Measurements from ENCODE around the gene RBMXL3. TPM values are rescaled to one million over a fixed set of nuclear protein-coding genes. Genes with fewer than 3 reads are reported as not detected.

The RBMXL3 gene
- total RNA-seq (not detected), polyA plus RNA-seq (not detected)
- long read RNA-seq, donor 1 = 0 reads
- long read RNA-seq, donor 2 = 0 reads
- long read RNA-seq, donor 3 = 0 reads

DNA sequence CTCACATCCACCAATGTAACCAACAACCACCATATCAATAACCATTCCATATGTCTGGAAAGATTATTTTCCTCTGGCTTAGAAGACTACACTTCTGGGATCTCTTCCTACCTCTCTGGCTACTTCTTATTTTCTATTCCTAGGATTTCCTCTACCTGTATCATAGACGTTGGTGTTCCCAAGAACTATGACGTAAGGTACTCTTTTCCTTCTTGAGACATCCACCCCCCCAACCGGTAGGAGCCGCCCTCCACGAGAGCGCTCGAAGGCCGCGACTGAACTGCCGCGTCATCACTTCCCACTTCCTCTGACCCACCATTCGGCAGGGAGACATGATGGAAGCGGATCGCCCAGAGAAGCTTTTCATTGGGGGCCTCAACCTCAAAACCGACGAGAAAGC is at the start of gene RBMXL3:
Gene RBMXL3, plus strand, starts transcription at position 301 of the 400 bp plus-strand sequence. Its CDS starts 32 bp downstream, at position 333.
- no peaks in the 10 kb centered on the region for H3K36me3 ChIP-seq
- no peak within 1 kb of the TSS for H3K4me3 ChIP-seq
- peaks cover 0 to 32% (median 0%) of the 10 kb centered on the region in 11 donors for H3K9me3 ChIP-seq
- TF ChIP-seq, protein P1, sequence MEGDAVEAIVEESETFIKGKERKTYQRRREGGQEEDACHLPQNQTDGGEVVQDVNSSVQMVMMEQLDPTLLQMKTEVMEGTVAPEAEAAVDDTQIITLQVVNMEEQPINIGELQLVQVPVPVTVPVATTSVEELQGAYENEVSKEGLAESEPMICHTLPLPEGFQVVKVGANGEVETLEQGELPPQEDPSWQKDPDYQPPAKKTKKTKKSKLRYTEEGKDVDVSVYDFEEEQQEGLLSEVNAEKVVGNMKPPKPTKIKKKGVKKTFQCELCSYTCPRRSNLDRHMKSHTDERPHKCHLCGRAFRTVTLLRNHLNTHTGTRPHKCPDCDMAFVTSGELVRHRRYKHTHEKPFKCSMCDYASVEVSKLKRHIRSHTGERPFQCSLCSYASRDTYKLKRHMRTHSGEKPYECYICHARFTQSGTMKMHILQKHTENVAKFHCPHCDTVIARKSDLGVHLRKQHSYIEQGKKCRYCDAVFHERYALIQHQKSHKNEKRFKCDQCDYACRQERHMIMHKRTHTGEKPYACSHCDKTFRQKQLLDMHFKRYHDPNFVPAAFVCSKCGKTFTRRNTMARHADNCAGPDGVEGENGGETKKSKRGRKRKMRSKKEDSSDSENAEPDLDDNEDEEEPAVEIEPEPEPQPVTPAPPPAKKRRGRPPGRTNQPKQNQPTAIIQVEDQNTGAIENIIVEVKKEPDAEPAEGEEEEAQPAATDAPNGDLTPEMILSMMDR (IDR thresholded peaks at IDR 0.05) = no peak
- H3K27me3 ChIP-seq = no peaks in the 10 kb centered on the region
- DNase-seq (no peak), ATAC-seq (no peak)
- intact Hi-C loops (cut with DNase I) = no loop called here
- 98 to 99% methylated on average over 16 of the region's 16 CpGs for WGBS, 2 donors
- H3K27ac ChIP-seq = no peak within 1 kb of the TSS
- H3K4me1 ChIP-seq = no peaks in the 10 kb centered on the region

DNA sequence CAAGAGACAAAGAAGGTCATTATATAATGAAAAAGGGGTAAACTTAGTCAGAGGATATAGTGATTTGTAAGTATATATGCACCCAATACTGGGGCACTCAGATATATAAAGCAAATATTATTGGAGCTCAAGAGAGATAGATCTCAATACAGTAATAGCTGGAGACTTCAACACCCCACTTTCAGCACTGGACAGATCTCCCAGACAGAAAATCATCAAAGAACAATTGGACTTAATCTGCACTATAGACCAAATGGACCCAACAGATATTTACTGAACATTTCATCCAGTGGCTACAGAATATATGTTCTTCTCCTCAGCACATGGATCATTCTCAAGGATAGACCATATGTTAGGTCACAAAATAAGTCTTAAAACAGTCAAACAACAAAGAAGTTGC is 47.2 kb upstream of the RBMXL3 start:
- Histone ChIP-seq H3K36me3 (peaks cover 0 to 7% (median 0%) of the 10 kb centered on the region in 9 donors), H3K9me3 (peaks cover 0 to 14% (median 0%) of the 10 kb centered on the region in 11 donors), H3K4me1 (no peaks in the 10 kb centered on the region), H3K27me3 (peaks cover 0 to 11% (median 0%) of the 10 kb centered on the region in 7 donors), H3K4me3 (no peak overlapping the region), H3K27ac (no peak overlapping the region)
- intact Hi-C loops (cut with DNase I) = loop anchor here in 2 of 10 donors (10.0 kb wide), 2 partner anchors 517 to 527 kb away; no protein-coding TSS in a partner anchor
- DNase-seq = no peak
- no peak for ATAC-seq
- TF ChIP-seq, protein P1 (IDR thresholded peaks at IDR 0.05) = no peak

DNA sequence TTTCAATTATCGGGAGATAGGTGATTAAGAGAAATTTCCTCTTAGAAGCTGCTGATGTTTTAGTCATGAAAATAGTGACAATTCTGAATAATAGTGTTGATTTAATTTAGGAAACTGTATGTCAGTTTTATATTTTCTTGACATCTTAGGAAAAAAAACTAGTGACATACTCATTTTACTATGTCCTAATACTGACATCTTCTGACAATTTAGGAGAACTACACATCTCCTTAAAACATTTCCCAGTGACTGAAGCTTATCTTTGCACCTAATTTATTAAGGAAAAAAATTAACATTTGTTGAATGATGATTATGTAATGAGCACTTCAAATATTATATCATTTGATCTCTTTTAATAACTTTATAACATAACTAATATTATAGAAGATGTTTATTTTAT is 42.0 kb upstream of the RBMXL3 start:
- peaks cover 0 to 9% (median 0%) of the 10 kb centered on the region in 9 donors for H3K36me3 ChIP-seq
- peaks cover 0 to 5% (median 0%) of the 10 kb centered on the region in 11 donors for H3K9me3 ChIP-seq
- no peak for DNase-seq
- 93 to 96% methylated on average over 1 of the region's 1 CpG for WGBS, 2 donors
- TF ChIP-seq, protein P1 (IDR thresholded peaks at IDR 0.05) = peak in 8 of 9 donors; percentile 22 to 69 (median 54)
- H3K27ac ChIP-seq = no peak overlapping the region
- intact Hi-C loops (cut with DNase I) = loop anchor here in 4 of 10 donors (5.0 to 10.0 kb wide), 4 partner anchors 520 to 535 kb away; no protein-coding TSS in a partner anchor
- H3K27me3 ChIP-seq = peaks cover 0 to 23% (median 0%) of the 10 kb centered on the region in 7 donors
- no peaks in the 10 kb centered on the region for H3K4me1 ChIP-seq
- no peak for ATAC-seq
- no peak overlapping the region for H3K4me3 ChIP-seq

DNA sequence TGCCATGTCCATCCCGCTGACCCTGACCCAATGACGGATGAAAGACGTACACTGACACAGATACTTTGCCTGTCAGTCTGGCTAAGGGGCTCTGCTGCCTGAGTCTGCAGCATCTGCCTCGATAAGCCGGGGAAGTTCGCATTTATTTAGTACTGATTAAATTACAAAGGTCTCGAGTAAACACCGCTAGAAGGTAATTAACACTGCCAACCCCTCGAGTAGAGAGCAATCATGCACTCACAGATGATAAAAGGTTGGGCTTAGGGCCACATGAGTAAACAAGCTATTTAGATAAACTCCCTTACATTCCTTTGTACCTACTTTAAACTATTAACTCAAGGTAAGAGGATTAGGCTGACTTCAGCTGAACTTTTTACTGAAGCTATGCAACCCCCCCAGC is 16.0 kb upstream of the RBMXL3 start:
- H3K4me3 ChIP-seq = no peak overlapping the region
- H3K9me3 ChIP-seq = no peaks in the 10 kb centered on the region
- intact Hi-C loops (cut with DNase I) = no loop called here
- DNase-seq = no peak
- ATAC-seq = no peak
- no peaks in the 10 kb centered on the region for H3K36me3 ChIP-seq
- no peak overlapping the region for H3K27ac ChIP-seq
- no peaks in the 10 kb centered on the region for H3K4me1 ChIP-seq
- TF ChIP-seq, protein P1 (IDR thresholded peaks at IDR 0.05) = no peak
- H3K27me3 ChIP-seq = peaks cover 0 to 43% (median 0%) of the 10 kb centered on the region in 7 donors
- 50 to 58% methylated on average over 9 of the region's 9 CpGs for WGBS, 2 donors
